ENCODE measurements around the gene SIGLEC1. TPM values are rescaled to one million over a fixed set of nuclear protein-coding genes. Genes with fewer than 3 reads are reported as not detected.

The SIGLEC1 gene
- total RNA-seq, 2 experiments from 2014 or later, result not detected

DNA sequence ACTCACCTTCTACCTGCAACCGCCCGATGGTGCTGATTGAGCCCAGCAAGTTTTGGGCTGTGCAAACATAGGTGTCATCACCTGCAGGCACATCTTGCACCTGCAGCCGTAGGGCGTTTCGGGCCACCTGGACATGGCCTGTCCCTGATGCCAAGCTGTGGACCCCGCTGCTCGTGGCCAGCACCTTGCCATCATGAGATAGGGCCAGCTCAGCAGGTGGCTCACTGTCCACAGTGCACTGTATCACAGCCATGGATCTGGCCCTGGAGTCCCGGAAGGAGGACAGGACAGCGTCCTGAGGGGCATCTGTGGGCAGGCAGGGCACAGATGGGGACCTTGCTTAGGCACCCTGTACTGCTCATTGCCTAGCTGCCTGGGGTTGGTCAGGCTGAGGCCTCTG lies 20.5 kb downstream of the SIGLEC1 start:
- ChIA-PET CTCF (interaction anchor here (0.7 to 4.1 kb wide), 4 partner anchors 9 to 130 kb away, joined by 3 to 25 read pairs (median 4); no protein-coding TSS in a partner anchor), POLR2A (interaction anchor here (1.4 kb wide), 1 partner anchor 77 kb away, joined by 3 read pairs; no protein-coding TSS in a partner anchor)
- DNase-seq, result no peak
- intact Hi-C loops (cut with micrococcal nuclease), result no loop called here
- TF ChIP-seq, protein P1, sequence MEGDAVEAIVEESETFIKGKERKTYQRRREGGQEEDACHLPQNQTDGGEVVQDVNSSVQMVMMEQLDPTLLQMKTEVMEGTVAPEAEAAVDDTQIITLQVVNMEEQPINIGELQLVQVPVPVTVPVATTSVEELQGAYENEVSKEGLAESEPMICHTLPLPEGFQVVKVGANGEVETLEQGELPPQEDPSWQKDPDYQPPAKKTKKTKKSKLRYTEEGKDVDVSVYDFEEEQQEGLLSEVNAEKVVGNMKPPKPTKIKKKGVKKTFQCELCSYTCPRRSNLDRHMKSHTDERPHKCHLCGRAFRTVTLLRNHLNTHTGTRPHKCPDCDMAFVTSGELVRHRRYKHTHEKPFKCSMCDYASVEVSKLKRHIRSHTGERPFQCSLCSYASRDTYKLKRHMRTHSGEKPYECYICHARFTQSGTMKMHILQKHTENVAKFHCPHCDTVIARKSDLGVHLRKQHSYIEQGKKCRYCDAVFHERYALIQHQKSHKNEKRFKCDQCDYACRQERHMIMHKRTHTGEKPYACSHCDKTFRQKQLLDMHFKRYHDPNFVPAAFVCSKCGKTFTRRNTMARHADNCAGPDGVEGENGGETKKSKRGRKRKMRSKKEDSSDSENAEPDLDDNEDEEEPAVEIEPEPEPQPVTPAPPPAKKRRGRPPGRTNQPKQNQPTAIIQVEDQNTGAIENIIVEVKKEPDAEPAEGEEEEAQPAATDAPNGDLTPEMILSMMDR (IDR thresholded peaks at IDR 0.05), result no peak
- Mint-ChIP-seq H3K27me3 (no peaks in the 10 kb centered on the region), H3K9me3 (no peaks in the 10 kb centered on the region), H3K4me3 (no peak overlapping the region), H3K4me1 (ENCODE audit: low read depth) (no peaks in the 10 kb centered on the region), H3K27ac (no peak overlapping the region), H3K36me3 (ENCODE audit: low read depth) (no peaks in the 10 kb centered on the region)
- ATAC-seq, result no peak

GRCh38 chr20:3691306-3691705 lies 21.1 kb downstream of the SIGLEC1 start:
- DNase-seq, result no peak
- ChIA-PET POLR2A (interaction anchor here (1.4 kb wide), 1 partner anchor 78 kb away, joined by 3 read pairs; no protein-coding TSS in a partner anchor), CTCF (interaction anchor here (1.0 to 1.6 kb wide), 3 partner anchors 14 to 129 kb away, joined by 3 to 5 read pairs (median 5); no protein-coding TSS in a partner anchor)
- no peak overlapping the region for H3K4me3 Mint-ChIP-seq
- no peaks in the 10 kb centered on the region for H3K9me3 Mint-ChIP-seq
- ATAC-seq, result no peak
- intact Hi-C loops (cut with micrococcal nuclease), result no loop called here
- TF ChIP-seq, protein P1 (IDR thresholded peaks at IDR 0.05), result no peak
- H3K4me1 Mint-ChIP-seq (ENCODE audit: low read depth), result no peaks in the 10 kb centered on the region
- no peaks in the 10 kb centered on the region for H3K27me3 Mint-ChIP-seq
- no peak overlapping the region for H3K27ac Mint-ChIP-seq
- no peaks in the 10 kb centered on the region for H3K36me3 Mint-ChIP-seq (ENCODE audit: low read depth)

GRCh38 chr20:3690413-3690812 lies 22.0 kb downstream of the SIGLEC1 start:
- Mint-ChIP-seq H3K27ac (no peak overlapping the region), H3K4me3 (no peak overlapping the region), H3K27me3 (peaks cover under 1% of the 10 kb centered on the region), H3K36me3 (ENCODE audit: low read depth) (no peaks in the 10 kb centered on the region), H3K4me1 (ENCODE audit: low read depth) (no peaks in the 10 kb centered on the region), H3K9me3 (no peaks in the 10 kb centered on the region)
- TF ChIP-seq, protein P1 (IDR thresholded peaks at IDR 0.05), result no peak
- ATAC-seq (no peak), DNase-seq (no peak)
- intact Hi-C loops (cut with micrococcal nuclease), result no loop called here
- ChIA-PET POLR2A (no interaction called here), CTCF (interaction anchor here (1.2 to 1.6 kb wide), 2 partner anchors 13 to 20 kb away, joined by 5 read pairs; no protein-coding TSS in a partner anchor)

DNA sequence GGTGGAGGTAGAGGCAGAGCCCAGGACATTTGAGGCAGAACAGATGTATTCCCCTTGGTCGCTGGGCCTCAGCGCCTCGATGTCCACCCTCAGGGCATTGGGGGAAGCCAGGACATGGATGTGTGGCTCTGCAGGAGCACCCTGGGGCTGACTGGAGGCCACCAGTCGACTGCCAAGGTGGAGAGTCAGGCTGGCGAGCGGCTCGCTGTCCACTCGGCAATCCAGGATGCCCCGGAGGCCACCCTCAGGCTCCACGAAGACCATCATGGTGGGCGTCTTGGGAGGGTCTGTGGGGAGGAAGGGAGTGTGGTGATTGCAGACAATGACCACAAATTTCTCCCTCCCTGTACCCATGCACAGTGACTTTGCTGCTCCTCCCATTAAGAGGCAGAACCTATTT lies 22.4 kb downstream of the SIGLEC1 start:
- Mint-ChIP-seq H3K27ac (no peak overlapping the region), H3K9me3 (no peaks in the 10 kb centered on the region), H3K36me3 (ENCODE audit: low read depth) (no peaks in the 10 kb centered on the region), H3K27me3 (peaks cover 2% of the 10 kb centered on the region), H3K4me1 (ENCODE audit: low read depth) (no peaks in the 10 kb centered on the region), H3K4me3 (no peak overlapping the region)
- ATAC-seq, result no peak
- CTCF ChIA-PET, result no interaction called here
- no peak for DNase-seq
- TF ChIP-seq, protein P1 (IDR thresholded peaks at IDR 0.05), result no peak
- POLR2A ChIA-PET, result interaction anchor here (0.5 kb wide), 1 partner anchor 455 kb away, joined by 3 read pairs; no protein-coding TSS in a partner anchor
- intact Hi-C loops (cut with micrococcal nuclease), result no loop called here

- H3K36me3 Mint-ChIP-seq (ENCODE audit: low read depth), result no peaks in the 10 kb centered on the region
Measured at GRCh38 chr20:3687655-3688054, 24.7 kb downstream of the SIGLEC1 start.

More at GRCh38 chr20:3687655-3688054, 24.7 kb downstream of the SIGLEC1 start:
- no peak overlapping the region for H3K4me3 Mint-ChIP-seq
- peaks cover 10% of the 10 kb centered on the region for H3K27me3 Mint-ChIP-seq
- no peak overlapping the region for H3K27ac Mint-ChIP-seq
- H3K4me1 Mint-ChIP-seq (ENCODE audit: low read depth), result no peaks in the 10 kb centered on the region
- no peaks in the 10 kb centered on the region for H3K9me3 Mint-ChIP-seq
- POLR2A ChIA-PET, result interaction anchor here (0.6 to 1.2 kb wide), 2 partner anchors 17 to 38 kb away, joined by 3 to 4 read pairs; no protein-coding TSS in a partner anchor
- intact Hi-C loops (cut with micrococcal nuclease), result no loop called here
- TF ChIP-seq, protein P1 (IDR thresholded peaks at IDR 0.05), result no peak
- CTCF ChIA-PET, result interaction anchor here (1.6 to 2.8 kb wide), 3 partner anchors 9 to 23 kb away, joined by 5 to 13 read pairs (median 8); no protein-coding TSS in a partner anchor
- DNase-seq (no peak), ATAC-seq (no peak)
